Mesothelial cell of epicardium (in vitro differentiated cells): ENCODE results near the gene PXMP4. TPM values are rescaled to one million over a fixed set of nuclear protein-coding genes. Genes with fewer than 3 reads are reported as not detected.

Experiments used
- DNase-seq, 2 experiments: peaks; one replicate each; pipeline ENCODE4 v3.0.0; 2021; ENCODE audit warnings: low spot score in 2 of 2; ENCODE audit not compliant: unreplicated experiment in 2 of 2
- H3K27ac Mint-ChIP-seq: 2 replicates; pipeline ENCODE4 v1.8.0; 2021; ENCODE audit warnings: mixed read lengths
- H3K27me3 Mint-ChIP-seq: 2 replicates; pipeline ENCODE4 v1.8.0; 2021; ENCODE audit warnings: low read depth, mixed read lengths
- H3K36me3 Mint-ChIP-seq: 2 replicates; pipeline ENCODE4 v1.8.0; 2021; ENCODE audit warnings: mixed read lengths
- H3K4me1 Mint-ChIP-seq: 2 replicates; pipeline ENCODE4 v1.8.0; 2021; ENCODE audit warnings: mixed read lengths
- H3K4me3 Mint-ChIP-seq: 2 replicates; pipeline ENCODE4 v1.8.0; 2021; ENCODE audit warnings: mild to moderate bottlenecking, moderate library complexity, mixed read lengths
- H3K9me3 Mint-ChIP-seq: 2 replicates; pipeline ENCODE4 v1.8.0; 2021; ENCODE audit warnings: mixed read lengths
- CTCF ChIP-seq: fragments of 200-600 bp; sonication (generic); IDR thresholded peaks from one replicate; pipeline ENCODE4 v1.5.0; 2021; ENCODE audit warnings: antibody characterized with exemption; ENCODE audit not compliant: unreplicated experiment
- total RNA-seq: library from RNA; stranded (reverse); gene quantifications from 3 replicates; pipeline ENCODE4 v1.2.1, GENCODE V29; 2021

PXMP4 gene
- total RNA-seq, 1 donor from 2014 or later, result 7.5 TPM

- peaks cover 7% of the 10 kb centered on the region for H3K36me3 Mint-ChIP-seq
Observed at GRCh38 chr20:33676121-33676520, 44.0 kb downstream of the PXMP4 start.

GRCh38 chr20:33675136-33675959 is 44.8 kb downstream of the PXMP4 start:
- H3K27ac Mint-ChIP-seq, result peak overlapping the region; percentile 82
- no peak for TF ChIP-seq CTCF
- H3K27me3 Mint-ChIP-seq, result no peaks in the 10 kb centered on the region
- DNase-seq, result no peak
- H3K9me3 Mint-ChIP-seq, result no peaks in the 10 kb centered on the region
- H3K4me3 Mint-ChIP-seq, result peak overlapping the region; percentile 66
- H3K36me3 Mint-ChIP-seq, result peaks cover 9% of the 10 kb centered on the region
- peaks cover 35% of the 10 kb centered on the region for H3K4me1 Mint-ChIP-seq

More at GRCh38 chr20:33676121-33676520, 44.0 kb downstream of the PXMP4 start:
- TF ChIP-seq CTCF, result no peak
- H3K4me1 Mint-ChIP-seq, result peaks cover 35% of the 10 kb centered on the region
- no peaks in the 10 kb centered on the region for H3K27me3 Mint-ChIP-seq
- DNase-seq, result no peak
- H3K9me3 Mint-ChIP-seq, result no peaks in the 10 kb centered on the region
- H3K4me3 Mint-ChIP-seq, result peak overlapping the region; percentile 34
- peak overlapping the region; percentile 79 for H3K27ac Mint-ChIP-seq

- no peak for TF ChIP-seq CTCF
- Mint-ChIP-seq H3K4me3 (peak within 1 kb of the TSS; percentile 79), H3K27me3 (no peaks in the 10 kb centered on the region), H3K4me1 (peaks cover 35% of the 10 kb centered on the region), H3K9me3 (no peaks in the 10 kb centered on the region), H3K36me3 (peaks cover 12% of the 10 kb centered on the region), H3K27ac (peak within 1 kb of the TSS; percentile 82)
- DNase-seq, result peak; percentile 73 to 85
Observed at GRCh38 chr20:33674294-33675135, 45.6 kb downstream of the PXMP4 start, which contains the start of gene NECAB3. Gene NECAB3 (minus strand): TSS chr20:33674428. CDS start chr20:33674352, 76 bp downstream.

- H3K4me3 Mint-ChIP-seq, result peak overlapping the region; percentile 79
- H3K4me1 Mint-ChIP-seq, result peaks cover 35% of the 10 kb centered on the region
- H3K9me3 Mint-ChIP-seq, result no peaks in the 10 kb centered on the region
- H3K36me3 Mint-ChIP-seq, result peaks cover 12% of the 10 kb centered on the region
- no peak for DNase-seq
- no peaks in the 10 kb centered on the region for H3K27me3 Mint-ChIP-seq
- peak overlapping the region; percentile 59 for H3K27ac Mint-ChIP-seq
- TF ChIP-seq CTCF, result no peak
Observed at GRCh38 chr20:33673410-33674293, 46.5 kb downstream of the PXMP4 start.

GRCh38 chr20:33673114-33673409 is 47.0 kb downstream of the PXMP4 start:
- DNase-seq, result no peak
- H3K36me3 Mint-ChIP-seq, result peaks cover 15% of the 10 kb centered on the region
- peak overlapping the region; percentile 85 for H3K27ac Mint-ChIP-seq
- no peak for TF ChIP-seq CTCF
- peaks cover 35% of the 10 kb centered on the region for H3K4me1 Mint-ChIP-seq
- no peaks in the 10 kb centered on the region for H3K9me3 Mint-ChIP-seq
- no peaks in the 10 kb centered on the region for H3K27me3 Mint-ChIP-seq
- H3K4me3 Mint-ChIP-seq, result peak overlapping the region; percentile 79
